T-helper 22 cell (primary cell): ENCODE results near the gene CHRNA3.
"Not testable (repeated sequence)": the region's sequence is repeated elsewhere in the genome, so short reads cannot be mapped to it uniquely, and the experiment has no call there.

Experiments
- DNase-seq: peaks from one replicate; pipeline ENCODE4 v3.0.0-alpha.2; 2020; ENCODE audit warnings: low read depth

Gene CHRNA3

DNA sequence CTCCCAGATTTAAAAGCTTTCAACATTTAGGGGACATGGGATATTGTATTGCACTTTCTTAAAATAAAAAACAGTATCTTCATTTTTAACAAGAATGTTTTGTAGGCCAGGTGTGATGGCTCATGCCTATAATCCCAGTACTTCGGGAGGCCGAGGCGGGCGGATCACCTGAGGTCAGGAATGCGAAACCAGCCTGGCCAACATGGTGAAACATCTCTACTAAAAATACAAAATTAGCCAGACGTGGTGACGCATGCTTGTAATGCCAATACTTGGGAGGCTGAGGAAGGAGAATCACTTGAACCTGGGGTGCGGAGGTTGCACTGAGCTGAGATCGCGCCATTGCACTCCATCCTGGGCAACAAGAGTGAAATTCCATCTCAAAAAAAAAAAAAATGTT lies 60.6 kb downstream of the CHRNA3 start:
- DNase-seq, result not testable (repeated sequence)

GRCh38 chr15:78552597-78552996 lies 68.2 kb downstream of the CHRNA3 start:
- no peak for DNase-seq

DNA sequence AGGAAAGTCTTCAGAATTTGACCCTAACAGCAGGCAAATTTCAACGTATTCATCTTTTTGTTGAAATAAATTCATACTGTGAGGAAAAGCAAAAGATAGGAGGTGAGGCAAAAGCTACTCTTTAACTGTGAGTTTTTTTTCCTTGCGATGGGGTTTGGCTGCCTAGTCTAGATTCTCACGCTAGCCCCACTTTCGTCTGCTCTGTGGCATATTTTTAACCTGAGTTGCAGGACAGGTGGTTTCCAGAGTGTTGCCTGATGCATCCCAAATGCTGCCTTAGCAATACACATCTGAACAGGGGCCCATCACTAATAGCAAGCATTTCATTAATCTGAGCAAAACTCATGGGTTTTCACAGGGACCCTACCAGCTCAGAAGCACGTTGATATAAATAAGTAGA lies 68.9 kb downstream of the CHRNA3 start:
- no peak for DNase-seq

DNA sequence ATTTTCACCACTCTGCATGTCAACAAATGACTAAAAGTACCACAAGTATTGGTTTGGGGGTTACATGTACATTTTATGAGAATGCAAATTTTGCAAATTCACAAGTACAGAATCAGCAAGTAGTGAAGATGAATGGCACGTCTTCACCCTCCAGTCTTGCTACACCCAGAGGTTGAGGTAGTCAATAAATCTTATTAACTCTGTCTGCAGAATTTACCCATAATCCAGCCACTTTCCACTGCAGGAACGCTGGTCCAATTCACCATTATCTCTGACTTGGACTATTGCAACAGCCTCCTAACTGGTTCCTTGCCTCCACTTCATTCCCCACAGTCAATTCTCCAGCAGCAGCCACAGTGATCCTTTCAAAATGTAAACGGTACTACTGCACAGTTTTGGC lies 70.0 kb downstream of the CHRNA3 start:
- DNase-seq, result no peak

DNA sequence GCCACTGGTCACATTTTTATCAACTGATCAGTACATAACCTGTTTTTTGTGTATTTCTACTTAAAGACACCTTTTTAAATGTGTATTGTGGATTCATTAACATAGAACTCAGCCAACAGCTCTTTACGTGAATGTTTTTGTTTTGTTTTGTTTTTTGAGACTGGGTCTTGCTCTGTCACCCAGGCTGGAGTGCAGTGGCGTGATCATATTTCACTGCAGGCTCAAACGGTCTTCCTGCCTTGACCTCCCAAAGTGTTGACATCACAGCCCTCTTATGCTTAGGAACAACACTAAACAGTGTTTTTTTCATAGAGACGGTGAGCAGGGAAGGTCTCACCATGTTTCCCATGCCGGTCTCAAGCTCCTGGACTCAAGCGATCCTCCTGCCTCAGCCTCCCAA lies 70.6 kb downstream of the CHRNA3 start:
- no peak for DNase-seq
